ENCODE data around the gene TMX1. TPM values are rescaled to one million over a fixed set of nuclear protein-coding genes. Genes with fewer than 3 reads are reported as not detected.

TMX1 gene
- total and polyA plus RNA-seq, 2 experiments from 2014 or later = 61.5 to 126 TPM

DNA sequence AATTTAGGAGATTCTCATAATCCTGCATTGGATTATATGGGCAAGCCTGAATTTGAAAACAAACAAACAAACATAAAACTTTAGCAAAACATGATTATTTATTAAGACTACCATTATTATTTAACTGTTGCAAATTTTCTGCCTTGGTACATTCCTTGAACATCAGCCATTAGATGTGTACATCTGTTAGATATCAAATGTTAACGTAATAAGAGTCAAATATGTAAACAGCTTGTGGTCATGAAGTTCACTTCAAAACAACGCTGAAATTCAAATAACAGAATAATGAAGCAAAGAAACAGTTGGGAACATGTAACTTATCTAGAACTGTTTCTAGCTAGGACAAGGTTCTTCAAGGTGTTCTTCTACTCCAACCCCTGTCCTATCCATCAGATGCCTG lies 14.3 kb upstream of the TMX1 start:
- TF ChIP-seq ZNF331 (CRISPR knock-in tag; IDR thresholded peaks at IDR 0.05; ENCODE audit: low read depth) = no peak
- no peak for TF ChIP-seq POLR2AphosphoS5 (IDR thresholded peaks at IDR 0.05; ENCODE audit: low read depth)
- TF ChIP-seq ZNF462 (CRISPR knock-in tag; IDR thresholded peaks at IDR 0.05) = no peak
- TF ChIP-seq EZH2phosphoT487 (IDR thresholded peaks at IDR 0.05; ENCODE audit: unreplicated experiment) = no peak
- TF ChIP-seq, protein P1, sequence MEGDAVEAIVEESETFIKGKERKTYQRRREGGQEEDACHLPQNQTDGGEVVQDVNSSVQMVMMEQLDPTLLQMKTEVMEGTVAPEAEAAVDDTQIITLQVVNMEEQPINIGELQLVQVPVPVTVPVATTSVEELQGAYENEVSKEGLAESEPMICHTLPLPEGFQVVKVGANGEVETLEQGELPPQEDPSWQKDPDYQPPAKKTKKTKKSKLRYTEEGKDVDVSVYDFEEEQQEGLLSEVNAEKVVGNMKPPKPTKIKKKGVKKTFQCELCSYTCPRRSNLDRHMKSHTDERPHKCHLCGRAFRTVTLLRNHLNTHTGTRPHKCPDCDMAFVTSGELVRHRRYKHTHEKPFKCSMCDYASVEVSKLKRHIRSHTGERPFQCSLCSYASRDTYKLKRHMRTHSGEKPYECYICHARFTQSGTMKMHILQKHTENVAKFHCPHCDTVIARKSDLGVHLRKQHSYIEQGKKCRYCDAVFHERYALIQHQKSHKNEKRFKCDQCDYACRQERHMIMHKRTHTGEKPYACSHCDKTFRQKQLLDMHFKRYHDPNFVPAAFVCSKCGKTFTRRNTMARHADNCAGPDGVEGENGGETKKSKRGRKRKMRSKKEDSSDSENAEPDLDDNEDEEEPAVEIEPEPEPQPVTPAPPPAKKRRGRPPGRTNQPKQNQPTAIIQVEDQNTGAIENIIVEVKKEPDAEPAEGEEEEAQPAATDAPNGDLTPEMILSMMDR (conservative IDR thresholded peaks at IDR 0.05; ENCODE audit: low read depth in 2 of 2) = no peak
- TF ChIP-seq, protein P2, sequence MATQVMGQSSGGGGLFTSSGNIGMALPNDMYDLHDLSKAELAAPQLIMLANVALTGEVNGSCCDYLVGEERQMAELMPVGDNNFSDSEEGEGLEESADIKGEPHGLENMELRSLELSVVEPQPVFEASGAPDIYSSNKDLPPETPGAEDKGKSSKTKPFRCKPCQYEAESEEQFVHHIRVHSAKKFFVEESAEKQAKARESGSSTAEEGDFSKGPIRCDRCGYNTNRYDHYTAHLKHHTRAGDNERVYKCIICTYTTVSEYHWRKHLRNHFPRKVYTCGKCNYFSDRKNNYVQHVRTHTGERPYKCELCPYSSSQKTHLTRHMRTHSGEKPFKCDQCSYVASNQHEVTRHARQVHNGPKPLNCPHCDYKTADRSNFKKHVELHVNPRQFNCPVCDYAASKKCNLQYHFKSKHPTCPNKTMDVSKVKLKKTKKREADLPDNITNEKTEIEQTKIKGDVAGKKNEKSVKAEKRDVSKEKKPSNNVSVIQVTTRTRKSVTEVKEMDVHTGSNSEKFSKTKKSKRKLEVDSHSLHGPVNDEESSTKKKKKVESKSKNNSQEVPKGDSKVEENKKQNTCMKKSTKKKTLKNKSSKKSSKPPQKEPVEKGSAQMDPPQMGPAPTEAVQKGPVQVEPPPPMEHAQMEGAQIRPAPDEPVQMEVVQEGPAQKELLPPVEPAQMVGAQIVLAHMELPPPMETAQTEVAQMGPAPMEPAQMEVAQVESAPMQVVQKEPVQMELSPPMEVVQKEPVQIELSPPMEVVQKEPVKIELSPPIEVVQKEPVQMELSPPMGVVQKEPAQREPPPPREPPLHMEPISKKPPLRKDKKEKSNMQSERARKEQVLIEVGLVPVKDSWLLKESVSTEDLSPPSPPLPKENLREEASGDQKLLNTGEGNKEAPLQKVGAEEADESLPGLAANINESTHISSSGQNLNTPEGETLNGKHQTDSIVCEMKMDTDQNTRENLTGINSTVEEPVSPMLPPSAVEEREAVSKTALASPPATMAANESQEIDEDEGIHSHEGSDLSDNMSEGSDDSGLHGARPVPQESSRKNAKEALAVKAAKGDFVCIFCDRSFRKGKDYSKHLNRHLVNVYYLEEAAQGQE (IDR thresholded peaks at IDR 0.05; ENCODE audit: unreplicated experiment) = no peak
- TF ChIP-seq CREB1 (CRISPR knock-in tag; IDR thresholded peaks at IDR 0.05; ENCODE audit: low read depth) = no peak
- TF ChIP-seq STAT1 (IDR thresholded peaks at IDR 0.05; ENCODE audit: unreplicated experiment) = no peak
- TF ChIP-seq ZNF114 (CRISPR knock-in tag; IDR thresholded peaks at IDR 0.05) = no peak
- no peak for TF ChIP-seq JUNB (IDR thresholded peaks at IDR 0.05; ENCODE audit: unreplicated experiment)
- TF ChIP-seq EZH2 (IDR thresholded peaks at IDR 0.05; ENCODE audit: low read depth, unreplicated experiment) = no peak
- TF ChIP-seq ETS1 (IDR thresholded peaks at IDR 0.05) = no peak
- no peak for TF ChIP-seq NANOG (IDR thresholded peaks at IDR 0.05; ENCODE audit: borderline replicate concordance)
- no peaks in the 10 kb centered on the region for H3F3A ChIP-seq (replicated peaks; ENCODE audit: low read depth)
- no peaks in the 10 kb centered on the region for H4K20me1 ChIP-seq (replicated peaks; ENCODE audit: insufficient read depth)
- 0 out of 2 replicates have a peak, but pooled peaks cover 5% of the 10 kb centered on the region for H3K36me3 ChIP-seq (ENCODE audit: insufficient read depth)
- no peaks in the 10 kb centered on the region for H3K4me1 ChIP-seq (ENCODE audit: insufficient read depth)
- no peak overlapping the region for H2AFZ ChIP-seq
- Mint-ChIP-seq H3K27me3 (ENCODE audit: insufficient read depth, low read depth, poor library complexity) (no peaks in the 10 kb centered on the region), H3K27ac (no peak overlapping the region), H3K9me3 (peaks cover 29% of the 10 kb centered on the region), H3K4me3 (no peak overlapping the region), H3K36me3 (ENCODE audit: low read depth) (peaks cover 22% of the 10 kb centered on the region), H3K4me1 (no peaks in the 10 kb centered on the region)
- H3K9me2 ChIP-seq (ENCODE audit: insufficient read depth) = no peaks in the 10 kb centered on the region
- H3K79me2 ChIP-seq (replicated peaks; ENCODE audit: insufficient read depth) = no peaks in the 10 kb centered on the region
- H3K4me3 ChIP-seq = no peak overlapping the region
- H3K4me2 ChIP-seq = no peak overlapping the region
- DNase-seq (ENCODE audit: low spot score) (no peak), ATAC-seq (no peak)
- no peak overlapping the region for H3K27ac ChIP-seq (ENCODE audit: low read depth)
- H3K27me3 ChIP-seq (ENCODE audit: insufficient read depth) = no peaks in the 10 kb centered on the region

Data from GM23338 (cell line).